Epithelial cell of esophagus (primary cell): ENCODE measurements around the gene CALHM5.

Source experiments
- DNase-seq: peaks from one replicate; pipeline ENCODE4 v3.0.0; 2010; ENCODE audit warnings: low read depth
- H3K4me3 ChIP-seq: 2 replicates; pipeline ENCODE4 v1.5.1; 2011; ENCODE audit warnings: mild to moderate bottlenecking, low read length, control low read depth
- CTCF ChIP-seq: IDR thresholded peaks from 2 replicates; pipeline ENCODE4 v1.5.1; 2011; ENCODE audit warnings: low read depth, mild to moderate bottlenecking, low read length, control low read depth, inconsistent platforms; ENCODE audit not compliant: insufficient read depth; ENCODE audit errors: missing control alignments

Gene CALHM5

GRCh38 chr6:116545651-116546050 lies 34.2 kb downstream of the CALHM5 start, which contains the start of gene TRAPPC3L:
TRAPPC3L (minus strand) TSS chr6:116545684; CDS start chr6:116545514, 170 bp downstream.
- no peak for DNase-seq
- TF ChIP-seq CTCF: no peak
- H3K4me3 ChIP-seq: no peak within 1 kb of the TSS

GRCh38 chr6:116547358-116547757 lies 35.9 kb downstream of the CALHM5 start:
- no peak for DNase-seq
- no peak for TF ChIP-seq CTCF

GRCh38 chr6:116550796-116551195 lies 39.4 kb downstream of the CALHM5 start:
- no peak for TF ChIP-seq CTCF
- DNase-seq: no peak
- H3K4me3 ChIP-seq: no peak overlapping the region

More at GRCh38 chr6:116547358-116547757, 35.9 kb downstream of the CALHM5 start:
- H3K4me3 ChIP-seq: no peak overlapping the region

GRCh38 chr6:116553451-116553850 lies 42.0 kb downstream of the CALHM5 start, which contains the start of gene CALHM4:
CALHM4 (plus strand) TSS chr6:116553751; CDS start chr6:116553794, 43 bp downstream.
- H3K4me3 ChIP-seq: no peak within 1 kb of the TSS
- DNase-seq: no peak
- no peak for TF ChIP-seq CTCF

GRCh38 chr6:116556065-116556464 lies 44.6 kb downstream of the CALHM5 start:
- no peak for TF ChIP-seq CTCF
- peak; percentile 52 for DNase-seq
- H3K4me3 ChIP-seq: no peak overlapping the region

- H3K4me3 ChIP-seq: no peak overlapping the region
- DNase-seq: no peak
- no peak for TF ChIP-seq CTCF
Measured at GRCh38 chr6:116556814-116557415, 45.5 kb downstream of the CALHM5 start.

GRCh38 chr6:116557893-116558292 lies 46.5 kb downstream of the CALHM5 start:
- peak; percentile 97 for DNase-seq
- no peak overlapping the region for H3K4me3 ChIP-seq
- TF ChIP-seq CTCF: no peak
